KBM-7 (cell line): ENCODE measurements around the gene OR1F1.
A peak's percentile ranks its signal among the peaks of the same experiment; 100 is the strongest.
"Not testable (repeated sequence)": the region's sequence is repeated elsewhere in the genome, so short reads cannot be mapped to it uniquely, and the experiment has no call there.

ENCODE experiments used
- DNase-seq: peaks from one replicate; pipeline ENCODE4 v3.0.0-alpha.2; 2015
- in situ Hi-C: fragments of 300-500 bp; cut with MboI; formaldehyde crosslinking; loops from 2 replicates; pipeline ENCODE4 v1.14.3; 2020; ENCODE audit warnings: low sequenced_read_pairs, low pct_unique_long_range_greater_than_20kb, mixed read lengths

OR1F1 gene

DNA sequence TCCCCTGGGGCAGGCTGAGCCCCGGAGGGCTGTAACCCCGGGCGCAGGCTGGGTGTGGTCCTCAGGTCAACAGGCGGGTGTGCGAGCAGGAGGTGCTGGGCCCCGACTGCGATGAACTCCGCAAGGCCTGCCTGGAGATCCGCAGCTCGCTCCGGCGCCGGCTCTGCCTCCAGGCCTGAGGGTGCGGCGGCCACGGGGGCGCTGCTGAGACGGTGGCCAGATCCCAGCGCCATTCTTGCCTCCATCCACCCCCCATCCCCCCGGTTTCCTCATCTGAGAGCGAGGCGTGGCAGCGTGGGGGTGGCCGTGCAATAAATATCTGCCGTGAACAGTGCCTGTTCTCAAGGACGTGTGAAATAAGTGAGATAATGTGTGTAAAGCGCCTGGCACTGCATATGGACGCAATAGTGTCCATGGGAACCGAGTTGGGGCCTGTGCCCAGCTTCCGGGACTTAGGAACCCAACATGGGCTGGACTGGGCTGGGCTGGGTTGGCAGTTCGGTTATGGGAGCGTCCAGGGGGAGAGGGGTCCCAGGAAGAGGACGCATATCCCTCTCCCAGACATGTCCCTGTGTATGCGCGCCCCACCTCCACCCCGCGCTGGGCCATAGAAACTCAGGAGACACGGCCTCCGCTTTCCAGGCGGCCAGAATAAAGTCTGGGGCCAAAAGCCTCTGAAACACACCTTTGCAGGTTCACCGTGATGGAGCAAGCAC is 38.2 kb upstream of the OR1F1 start:
- in situ Hi-C loops: no loop called here
- DNase-seq: peak; percentile 85

GRCh38 chr16:3150346-3151218 is 37.4 kb upstream of the OR1F1 start:
- peak; percentile 98 for DNase-seq
- in situ Hi-C loops: no loop called here

- DNase-seq: no peak
- in situ Hi-C loops: no loop called here
These were observed 36.1 kb upstream of the OR1F1 start for GRCh38 chr16:3152027-3152276.

DNA sequence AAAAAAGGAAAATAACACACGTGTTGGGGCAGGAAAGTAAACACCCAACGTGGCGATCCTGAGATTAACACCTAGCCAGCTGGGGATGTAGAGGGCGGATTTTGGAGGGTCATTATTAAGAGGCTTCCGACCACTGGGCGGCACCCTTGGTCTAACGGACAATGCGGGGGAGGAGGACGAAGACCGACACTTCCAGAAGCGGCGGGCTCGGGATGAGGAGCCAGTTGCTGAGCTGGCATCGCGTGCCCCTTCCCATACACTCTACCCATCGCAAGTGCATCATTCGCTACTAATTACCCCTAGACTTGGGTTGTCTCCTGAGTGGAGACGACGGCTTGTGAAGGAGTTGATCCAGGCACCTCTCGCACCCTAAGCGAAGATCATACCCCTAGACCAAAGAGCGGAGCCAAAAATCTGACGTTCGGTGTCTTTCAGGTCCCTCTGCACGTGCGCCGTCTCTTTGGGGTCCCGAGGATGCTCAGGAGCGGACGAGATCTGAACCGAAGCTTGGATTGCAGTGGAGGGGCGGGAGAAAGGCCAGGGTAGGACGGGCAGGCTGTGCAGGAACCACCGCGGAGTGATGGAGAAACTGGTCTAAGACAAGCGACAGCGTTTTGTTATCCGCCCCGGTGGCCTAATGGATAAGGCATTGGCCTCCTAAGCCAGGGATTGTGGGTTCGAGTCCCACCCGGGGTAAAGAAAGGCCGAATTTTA is 35.6 kb upstream of the OR1F1 start:
- DNase-seq: peak; percentile 96
- in situ Hi-C loops: no loop called here

DNA sequence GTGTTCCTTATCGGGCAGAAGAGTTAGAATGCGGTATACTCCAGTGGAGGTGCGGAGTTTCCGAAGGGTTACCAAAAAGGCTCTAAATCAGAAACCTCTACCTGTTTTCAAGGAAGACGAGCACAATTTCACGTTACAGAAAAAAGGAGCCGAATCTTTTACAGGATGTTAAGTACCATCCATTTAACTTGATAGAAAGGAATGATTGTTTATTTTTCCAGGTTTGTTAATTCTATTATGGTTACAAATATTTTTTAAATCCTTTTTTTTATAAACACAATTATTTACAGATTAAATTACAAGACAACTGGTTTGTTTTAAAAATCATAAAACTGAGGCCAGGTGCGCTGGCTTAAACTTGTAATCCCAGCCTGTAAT is 35.0 kb upstream of the OR1F1 start:
- in situ Hi-C loops: no loop called here
- no peak for DNase-seq

- DNase-seq: no peak
- in situ Hi-C loops: no loop called here
These were observed 32.8 kb upstream of the OR1F1 start for GRCh38 chr16:3155181-3155580.

GRCh38 chr16:3155972-3156371 is 32.0 kb upstream of the OR1F1 start:
- in situ Hi-C loops: no loop called here
- no peak for DNase-seq

- DNase-seq: peak; percentile 94
- in situ Hi-C loops: no loop called here
These were observed 30.6 kb upstream of the OR1F1 start for GRCh38 chr16:3157229-3158025.

DNA sequence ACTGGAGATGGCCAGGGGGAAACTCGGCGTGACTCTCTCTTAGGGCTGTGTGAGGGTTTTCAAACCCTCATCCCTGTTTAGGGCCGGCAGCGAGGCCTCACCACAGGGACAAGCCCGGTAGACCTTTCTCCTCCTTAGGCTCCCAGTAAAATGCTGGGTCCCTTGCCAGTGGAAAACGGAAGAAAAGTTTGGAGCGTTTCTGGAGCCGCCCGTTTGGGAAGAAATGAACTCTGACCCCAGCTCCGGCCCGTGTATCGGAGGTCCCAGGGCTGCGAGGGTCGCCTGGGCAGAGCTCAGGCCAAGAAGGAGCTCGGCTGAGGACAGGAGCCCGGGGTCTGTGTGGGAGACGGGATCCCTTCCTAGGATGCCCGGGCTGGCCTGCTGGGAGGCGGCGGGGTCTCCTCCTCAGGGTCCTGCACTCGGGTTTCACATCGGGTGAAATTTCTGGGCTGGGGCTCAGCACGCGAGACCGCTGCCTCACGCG is 29.9 kb upstream of the OR1F1 start:
- in situ Hi-C loops: no loop called here
- no peak for DNase-seq

DNA sequence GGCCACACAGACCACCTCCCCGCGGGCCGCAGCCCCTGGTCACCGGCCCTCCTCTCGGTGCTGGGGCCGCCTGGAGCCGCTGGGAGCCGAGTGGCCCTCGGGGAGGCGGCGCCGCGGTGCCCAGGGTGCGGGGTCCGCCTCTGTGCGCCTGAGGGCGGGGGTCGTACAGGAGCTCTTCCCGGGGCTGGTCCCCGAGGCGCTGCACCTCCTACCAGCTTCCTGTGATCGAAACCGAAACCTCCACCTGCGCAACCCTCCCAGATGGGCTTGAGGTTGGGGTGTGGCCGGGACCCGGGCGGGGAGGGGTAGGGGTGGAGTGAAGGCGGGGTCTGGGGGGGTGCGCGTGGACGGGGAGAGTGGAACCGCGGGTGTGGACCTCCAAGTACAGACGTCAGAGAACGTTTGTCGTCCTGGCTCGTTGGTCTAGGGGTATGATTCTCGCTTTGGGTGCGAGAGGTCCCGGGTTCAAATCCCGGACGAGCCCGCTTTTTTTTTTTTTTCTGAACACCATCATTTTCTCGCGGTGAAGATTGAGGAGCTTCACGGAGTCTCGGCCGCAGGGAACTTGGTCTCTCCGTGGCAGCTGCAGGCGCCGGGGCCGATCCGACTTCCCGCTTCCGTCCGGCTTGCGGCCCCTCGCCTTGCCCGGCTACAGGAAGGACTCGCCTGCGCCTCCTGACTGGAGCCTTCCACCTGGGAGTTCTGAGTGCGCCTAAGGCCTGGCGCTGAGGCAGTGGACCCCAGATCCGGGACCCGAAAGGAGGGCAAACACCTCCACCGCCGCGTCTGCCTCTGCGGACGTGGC is 29.3 kb upstream of the OR1F1 start:
- in situ Hi-C loops: no loop called here
- DNase-seq: peak; percentile 97

- DNase-seq: no peak
- in situ Hi-C loops: no loop called here
These were observed 26.6 kb upstream of the OR1F1 start for GRCh38 chr16:3161235-3162018.

DNA sequence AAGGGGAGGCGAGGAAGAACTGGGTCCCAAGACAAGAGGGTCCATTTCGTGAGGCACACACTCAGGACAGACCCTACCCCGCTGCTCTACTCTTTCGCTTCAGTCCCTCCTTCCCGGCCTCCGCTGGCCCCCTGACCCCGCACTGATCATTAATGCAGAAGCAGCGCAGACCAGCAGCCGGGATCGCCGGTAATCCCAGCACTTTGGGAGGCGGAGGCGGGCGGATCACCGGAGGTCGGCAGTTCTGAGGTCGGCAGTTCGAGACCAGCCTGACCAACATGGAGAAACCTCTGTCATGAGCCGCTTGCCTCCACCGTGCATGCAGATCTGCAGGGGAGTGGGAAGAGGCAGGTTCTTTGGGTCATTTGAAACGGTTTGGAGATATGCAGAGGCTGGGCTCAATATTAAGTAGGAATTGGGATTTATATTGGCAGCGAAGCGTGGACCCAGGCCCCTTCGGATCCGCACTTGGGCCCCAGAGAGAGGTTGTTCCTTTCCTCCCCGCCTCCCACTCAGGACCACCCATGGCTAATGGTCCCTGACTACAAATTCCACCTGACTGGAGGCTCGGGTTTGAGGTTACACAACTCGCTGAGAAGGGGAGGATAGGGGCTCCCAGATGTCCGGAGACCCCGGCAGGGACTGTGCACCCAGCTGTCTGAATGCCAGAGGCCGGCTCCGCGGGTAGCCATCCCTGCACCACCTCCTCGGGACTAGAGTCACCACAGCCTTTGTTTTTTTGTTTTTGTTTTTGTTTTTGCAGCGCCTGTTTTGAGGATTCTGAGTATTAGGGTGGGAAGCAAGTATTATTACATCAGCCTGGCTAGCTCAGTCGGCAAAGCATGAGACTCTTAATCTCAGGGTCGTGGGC is 23.6 kb upstream of the OR1F1 start:
- DNase-seq: no peak
- in situ Hi-C loops: no loop called here

DNA sequence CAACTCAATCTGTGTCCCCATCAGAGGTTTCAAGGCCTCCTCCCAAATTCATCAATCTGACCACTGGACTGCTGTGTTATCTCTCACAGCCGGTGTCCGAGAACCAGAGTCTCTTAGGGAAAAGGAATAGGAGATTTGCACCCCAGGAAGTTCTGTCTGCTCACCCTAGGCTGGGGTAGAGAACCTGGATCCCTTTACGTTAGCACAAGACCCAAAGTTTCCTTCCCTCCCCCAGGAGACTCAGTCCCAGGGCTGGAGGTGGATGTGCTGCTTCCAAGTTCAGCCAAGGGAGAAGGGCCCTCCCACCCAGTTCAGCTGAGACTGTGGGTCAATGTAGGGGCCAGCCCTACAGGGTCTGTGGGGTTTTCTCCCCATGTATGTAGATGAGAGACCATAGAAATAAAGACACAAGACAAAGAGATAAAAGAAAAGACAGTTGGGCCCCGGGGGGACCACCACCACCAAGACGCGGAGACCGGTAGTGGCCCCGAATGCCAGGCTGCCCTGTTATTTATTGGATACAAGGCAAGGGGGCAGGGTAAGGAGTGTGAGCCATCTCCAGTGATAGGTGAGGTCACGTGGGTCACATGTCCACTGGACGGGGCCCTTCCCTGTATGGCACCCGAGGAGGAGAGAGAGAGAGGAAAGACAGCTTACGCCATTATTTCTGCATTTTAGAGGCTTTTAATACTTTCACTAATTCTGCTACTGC is 22.7 kb upstream of the OR1F1 start:
- in situ Hi-C loops: no loop called here
- no peak for DNase-seq

DNA sequence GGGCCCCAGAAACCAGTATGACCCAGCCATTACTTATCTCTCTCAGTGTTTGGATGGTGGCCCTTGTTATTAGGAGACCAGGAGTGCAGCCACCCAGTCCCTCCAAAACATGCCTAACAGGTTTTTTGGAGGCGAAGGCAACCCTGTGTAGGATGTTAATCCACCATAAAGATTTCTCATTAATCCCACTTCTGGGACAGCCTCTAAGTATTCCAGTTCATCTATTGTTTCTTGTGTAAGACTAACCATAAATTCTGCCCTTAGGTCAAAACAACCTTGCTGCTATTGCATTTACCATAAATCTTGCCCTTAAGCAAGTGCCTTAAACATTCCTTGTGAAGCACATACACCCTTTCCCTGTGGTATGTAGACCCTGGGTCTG is 21.5 kb upstream of the OR1F1 start:
- in situ Hi-C loops: no loop called here
- no peak for DNase-seq

DNA sequence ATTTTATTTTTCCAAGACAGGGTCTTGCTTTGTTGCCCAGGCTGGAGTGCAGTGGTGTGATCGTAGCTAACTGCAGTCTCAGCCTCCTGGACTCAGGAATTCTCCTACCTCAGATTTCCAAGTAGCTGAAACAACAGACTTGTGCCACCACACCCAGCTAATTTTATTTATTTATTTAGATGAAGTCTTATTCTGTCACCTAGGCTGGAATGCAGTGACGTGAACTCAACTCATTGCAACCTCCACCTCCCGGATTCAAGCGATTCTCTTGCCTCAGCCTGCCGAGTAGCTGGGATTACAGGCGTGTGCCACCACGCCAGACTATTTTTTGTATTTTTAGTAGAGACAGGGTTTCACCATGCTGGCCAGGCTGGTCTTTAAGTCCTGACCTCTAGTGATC is 19.3 kb upstream of the OR1F1 start:
- DNase-seq, in situ Hi-C loops: not testable (repeated sequence)

DNA sequence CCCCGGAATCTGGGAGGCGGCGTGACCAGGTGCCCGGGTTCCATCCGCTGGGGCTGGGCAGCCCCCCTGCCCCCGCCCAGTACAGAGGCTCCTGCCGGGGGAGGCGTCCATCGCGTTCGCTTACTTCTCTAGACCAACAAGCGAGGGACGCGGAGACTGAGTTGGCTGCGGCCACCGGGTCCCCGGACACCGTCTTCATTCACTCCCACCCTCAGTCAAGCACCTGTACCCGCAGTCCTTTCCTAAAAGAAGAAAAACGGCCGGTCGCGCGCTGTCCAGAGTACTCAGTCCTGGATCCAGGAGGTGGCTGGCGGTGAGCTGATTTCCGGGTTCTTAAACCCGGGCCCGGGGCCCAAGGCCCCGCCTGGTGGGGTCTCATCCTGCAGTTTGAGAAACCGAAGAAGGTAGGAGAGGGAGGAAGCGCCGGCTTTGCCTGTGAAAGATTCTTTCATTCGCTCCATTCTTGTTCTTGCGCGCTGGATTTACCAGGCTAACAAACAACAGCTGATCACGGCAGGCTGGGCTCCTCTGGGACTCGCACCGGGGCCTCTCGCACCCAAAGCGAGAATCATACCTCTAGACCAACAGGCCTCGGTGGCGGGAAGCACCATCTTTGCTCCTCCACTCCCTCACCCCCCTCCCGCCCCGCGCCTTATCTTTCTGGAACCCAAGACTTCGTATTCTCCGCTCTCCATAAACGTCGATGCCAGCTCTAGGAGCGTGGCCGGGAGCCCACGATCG is 17.4 kb upstream of the OR1F1 start:
- no peak for DNase-seq

More for the DNA sequence above, 17.4 kb upstream of the OR1F1 start:
- in situ Hi-C loops: no loop called here
